Naive thymus-derived CD4-positive, alpha-beta T cell (primary cell): ENCODE data around the gene TBX1. TPM values are rescaled to one million over a fixed set of nuclear protein-coding genes. Genes with fewer than 3 reads are reported as not detected.

Experiments
- ATAC-seq: fragments of 150-1000 bp; cut with Tn5 transposase; 2 replicates; pipeline ENCODE4 v1.10.0; 2021; ENCODE audit warnings: mild to moderate bottlenecking, moderate library complexity
- CTCF ChIA-PET: fragments of 350-600 bp; sonication (Branson Sonifier 250); formaldehyde crosslinking; loops from one replicate; lab custom pipeline; 2021; ENCODE audit warnings: antibody characterized with exemption; lab: Charles Lee
- POLR2A ChIA-PET: fragments of 350-600 bp; sonication (Branson Sonifier 250); formaldehyde crosslinking; loops from one replicate; lab custom pipeline; 2021; ENCODE audit warnings: antibody characterized with exemption, inconsistent platforms; lab: Charles Lee
- DNase-seq, 9 donors: peaks; one replicate each; pipeline versions ENCODE4 v3.0.0 to v3.0.0-alpha.2; 2020 to 2022; ENCODE audit warnings: mixed read lengths in 1 of 9
- H3K27ac ChIP-seq: one replicate; pipeline ENCODE4 v1.7.0; 2013; ENCODE audit warnings: mild to moderate bottlenecking, low read depth, low read length, moderate library complexity
- H3K27me3 ChIP-seq, 2 donors: one replicate each; pipeline ENCODE4 v1.7.0; 2013; ENCODE audit warnings: low read length in 2 of 2, mild to moderate bottlenecking in 2 of 2, moderate library complexity in 2 of 2; ENCODE audit not compliant: control insufficient read depth in 2 of 2, insufficient read depth in 2 of 2
- H3K36me3 ChIP-seq, 3 experiments: 1 replicate in 2 of 3; 2 replicates in 1 of 3; pipeline ENCODE4 v1.7.0; 2013; ENCODE audit warnings: low read length in 3 of 3, mild to moderate bottlenecking in 3 of 3, moderate library complexity in 1 of 3; ENCODE audit not compliant: insufficient read depth in 3 of 3, control insufficient read depth in 2 of 3
- H3K4me1 ChIP-seq, 2 donors: one replicate each; pipeline ENCODE4 v1.7.0; 2013; ENCODE audit warnings: low read length in 2 of 2, mild to moderate bottlenecking in 2 of 2, moderate library complexity in 1 of 2; ENCODE audit not compliant: control insufficient read depth in 2 of 2, insufficient read depth in 2 of 2
- H3K4me3 ChIP-seq: 2 replicates; pipeline ENCODE4 v1.7.0; 2013; ENCODE audit warnings: mild to moderate bottlenecking, low read length
- H3K9me3 ChIP-seq, 3 experiments: 1 replicate in 2 of 3; 2 replicates in 1 of 3; pipeline ENCODE4 v1.7.0; 2013; ENCODE audit warnings: low read length in 3 of 3; ENCODE audit not compliant: control insufficient read depth in 2 of 3
- H3K27ac Mint-ChIP-seq, 9 donors: one replicate each; pipeline ENCODE4 v1.8.0; 2020 to 2022; ENCODE audit warnings: mixed read lengths in 9 of 9, mild to moderate bottlenecking in 8 of 9, moderate library complexity in 5 of 9, inconsistent platforms in 2 of 9
- H3K27me3 Mint-ChIP-seq, 5 donors: one replicate each; pipeline ENCODE4 v1.8.0; 2021 to 2022; ENCODE audit warnings: mixed read lengths in 5 of 5, mild to moderate bottlenecking in 1 of 5
- H3K36me3 Mint-ChIP-seq, 5 donors: one replicate each; pipeline ENCODE4 v1.8.0; 2020 to 2022; ENCODE audit warnings: mixed read lengths in 5 of 5, mild to moderate bottlenecking in 3 of 5, inconsistent platforms in 1 of 5
- H3K4me1 Mint-ChIP-seq, 7 donors: one replicate each; pipeline ENCODE4 v1.8.0; 2020 to 2022; ENCODE audit warnings: mixed read lengths in 7 of 7, mild to moderate bottlenecking in 3 of 7, inconsistent platforms in 1 of 7
- H3K4me3 Mint-ChIP-seq, 10 donors: one replicate each; pipeline ENCODE4 v1.8.0; 2020 to 2022; ENCODE audit warnings: mild to moderate bottlenecking in 10 of 10, mixed read lengths in 10 of 10, moderate library complexity in 6 of 10, inconsistent platforms in 2 of 10
- H3K9me3 Mint-ChIP-seq, 11 donors: one replicate each; pipeline ENCODE4 v1.8.0; 2020 to 2022; ENCODE audit warnings: mixed read lengths in 11 of 11, mild to moderate bottlenecking in 4 of 11, inconsistent platforms in 1 of 11, moderate library complexity in 1 of 11
- intact Hi-C, 2 donors: fragments of 100-400 bp; cut with micrococcal nuclease; formaldehyde crosslinking; loops; one replicate each; pipeline ENCODE4 v1.15.1; 2023
- polyA plus RNA-seq, 2 donors: library from polyadenylated mRNA; unstranded; fragments of 300-500 nt; fragmentation: Illumina TruSeq; gene quantifications; one replicate each; pipeline ENCODE4 v1.2.3, GENCODE V29; 2021
- total RNA-seq, 6 experiments: library from RNA in 5 of 6; stranded (reverse) in 5 of 6; gene quantifications; 1 replicate in 5 of 6; 2 replicates in 1 of 6; pipeline ENCODE4 v1.2.3 and lab custom pipeline; 2021 to 2026

TBX1 gene
- total and polyA plus RNA-seq, 7 experiments from 2014 or later: 0.22 TPM; not detected in 6

DNA sequence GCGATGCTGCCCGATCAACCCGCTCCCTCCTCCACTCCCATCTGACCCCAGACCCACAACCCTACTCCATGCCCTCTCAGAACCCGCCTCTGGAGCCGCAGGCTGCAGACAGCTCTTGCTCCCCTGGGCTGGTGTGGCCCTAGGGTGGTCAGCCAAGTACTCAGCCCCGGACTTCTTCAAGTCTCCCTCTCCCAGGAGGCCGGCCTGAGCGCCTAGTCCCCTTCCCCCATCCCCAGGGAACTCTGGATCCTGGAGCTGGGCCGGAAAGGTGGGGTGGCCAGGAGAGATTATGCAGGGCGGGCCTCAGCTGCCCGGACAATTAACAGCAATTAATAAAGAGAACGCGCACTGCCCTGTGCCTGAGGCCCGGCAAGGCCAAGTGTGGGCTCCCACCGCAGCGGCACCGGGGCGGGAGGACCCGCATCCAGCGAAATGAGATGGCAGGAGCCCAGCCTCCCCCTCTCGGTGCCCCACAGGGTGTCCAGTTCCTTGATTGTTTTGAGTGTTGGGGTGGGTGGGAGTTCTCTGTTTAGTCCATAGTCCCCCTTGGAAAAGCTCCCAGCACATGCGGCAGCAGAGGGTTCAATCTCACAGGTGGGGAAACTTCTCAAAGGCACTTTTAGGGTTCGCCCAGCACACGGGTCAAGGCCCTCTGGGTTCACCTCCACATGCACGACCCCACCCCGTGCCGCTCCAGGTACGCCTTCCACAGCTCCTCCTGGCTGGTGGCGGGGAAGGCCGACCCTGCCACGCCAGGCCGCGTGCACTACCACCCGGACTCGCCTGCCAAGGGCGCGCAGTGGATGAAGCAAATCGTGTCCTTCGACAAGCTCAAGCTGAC lies 3.1 kb downstream of the TBX1 start:
- no peaks in the 10 kb centered on the region for H3K9me3 ChIP-seq
- Mint-ChIP-seq H3K4me3 (peak overlapping the region in 1 of 10 donors; percentile 25), H3K36me3 (peaks cover 0 to 8% (median 7%) of the 10 kb centered on the region in 5 donors), H3K27ac (no peak overlapping the region), H3K4me1 (peaks cover 13 to 43% (median 26%) of the 10 kb centered on the region in 7 donors), H3K27me3 (peaks cover 36 to 69% (median 50%) of the 10 kb centered on the region in 5 donors), H3K9me3 (peaks cover 0 to 3% (median 0%) of the 10 kb centered on the region in 11 donors)
- H3K4me3 ChIP-seq: no peak overlapping the region
- peaks cover 0 to 22% of the 10 kb centered on the region in 2 donors for H3K4me1 ChIP-seq
- no peaks in the 10 kb centered on the region for H3K36me3 ChIP-seq
- CTCF ChIA-PET: interaction anchor here (1.6 kb wide), 1 partner anchor 7 kb away, joined by 3 read pairs; no protein-coding TSS in a partner anchor
- H3K27ac ChIP-seq: no peak overlapping the region
- POLR2A ChIA-PET: no interaction called here
- no peak for ATAC-seq
- no peak for DNase-seq
- intact Hi-C loops: no loop called here
- H3K27me3 ChIP-seq: peaks cover 9 to 28% of the 10 kb centered on the region in 2 donors

DNA sequence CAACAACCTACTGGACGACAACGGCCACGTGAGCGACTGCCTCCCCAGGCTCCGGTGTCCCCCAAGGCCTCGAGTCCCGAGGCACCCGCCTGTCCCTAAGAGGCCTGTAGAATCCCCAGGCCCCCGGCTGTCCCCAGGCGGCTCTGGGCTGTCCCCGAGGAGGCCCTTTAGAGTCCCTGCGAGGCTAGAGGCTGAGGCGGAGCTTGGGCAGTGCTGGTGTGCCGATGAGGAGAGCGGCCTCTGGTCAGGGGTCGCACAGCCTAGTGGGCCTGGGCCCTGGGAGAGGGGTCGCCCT lies 3.7 kb downstream of the TBX1 start:
- intact Hi-C loops: no loop called here
- Histone ChIP-seq H3K4me3 (no peak overlapping the region), H3K36me3 (no peaks in the 10 kb centered on the region), H3K9me3 (no peaks in the 10 kb centered on the region), H3K27ac (no peak overlapping the region), H3K4me1 (peaks cover 0 to 22% of the 10 kb centered on the region in 2 donors), H3K27me3 (peaks cover 9 to 30% of the 10 kb centered on the region in 2 donors)
- Mint-ChIP-seq H3K4me1 (peaks cover 13 to 41% (median 28%) of the 10 kb centered on the region in 7 donors), H3K4me3 (peak overlapping the region in 2 of 10 donors; percentile 56 to 74), H3K27ac (no peak overlapping the region), H3K9me3 (peaks cover 0 to 3% (median 0%) of the 10 kb centered on the region in 11 donors), H3K27me3 (peaks cover 38 to 70% (median 50%) of the 10 kb centered on the region in 5 donors), H3K36me3 (peaks cover 0 to 8% (median 7%) of the 10 kb centered on the region in 5 donors)
- ATAC-seq: no peak
- POLR2A ChIA-PET: no interaction called here
- CTCF ChIA-PET: interaction anchor here (1.6 kb wide), 1 partner anchor 8 kb away, joined by 3 read pairs; no protein-coding TSS in a partner anchor
- DNase-seq: no peak

DNA sequence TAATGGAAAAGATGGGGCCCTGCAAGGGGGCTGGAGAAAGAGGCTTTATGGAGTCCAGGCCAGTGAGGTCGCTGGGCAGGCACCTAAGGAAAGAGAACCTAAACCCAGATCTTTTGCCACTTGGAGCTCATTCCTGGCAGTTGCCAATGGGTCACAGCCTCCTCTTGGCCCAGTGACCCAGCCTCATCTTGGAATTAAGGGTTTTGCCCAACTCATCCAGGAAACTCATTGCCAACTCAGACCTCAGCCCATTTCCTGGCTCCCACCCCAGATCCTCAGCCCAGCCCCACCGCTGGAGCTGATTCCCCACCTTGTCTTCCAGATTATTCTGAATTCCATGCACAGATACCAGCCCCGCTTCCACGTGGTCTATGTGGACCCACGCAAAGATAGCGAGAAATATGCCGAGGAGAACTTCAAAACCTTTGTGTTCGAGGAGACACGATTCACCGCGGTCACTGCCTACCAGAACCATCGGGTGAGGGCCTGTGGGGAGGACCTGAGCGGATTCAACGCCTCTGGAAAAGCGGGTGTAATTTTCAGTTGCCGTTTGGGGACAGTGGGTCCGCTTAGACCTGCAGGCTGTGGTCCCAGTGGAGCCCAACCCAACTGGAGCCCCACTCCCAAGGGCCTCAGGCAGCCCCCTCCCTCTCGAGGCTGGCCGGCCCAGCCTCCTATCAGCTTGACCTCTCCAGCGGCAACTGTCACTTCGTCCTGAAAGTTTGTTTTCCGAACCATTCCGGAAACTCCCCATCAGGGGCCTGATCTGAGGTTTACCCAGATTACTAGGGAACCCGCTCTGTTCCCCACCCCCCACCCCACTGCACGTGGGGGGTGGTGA lies 4.3 kb downstream of the TBX1 start:
- CTCF ChIA-PET: interaction anchor here (1.6 kb wide), 1 partner anchor 9 kb away, joined by 3 read pairs; no protein-coding TSS in a partner anchor
- Histone ChIP-seq H3K27ac (no peak overlapping the region), H3K27me3 (peaks cover 9 to 35% of the 10 kb centered on the region in 2 donors), H3K36me3 (no peaks in the 10 kb centered on the region), H3K4me1 (peaks cover 0 to 16% of the 10 kb centered on the region in 2 donors), H3K4me3 (no peak overlapping the region), H3K9me3 (no peaks in the 10 kb centered on the region)
- intact Hi-C loops: loop anchor here in 1 of 2 donors (5.0 kb wide), 1 partner anchor 127 kb away; no protein-coding TSS in a partner anchor
- peaks cover 40 to 70% (median 51%) of the 10 kb centered on the region in 5 donors for H3K27me3 Mint-ChIP-seq
- POLR2A ChIA-PET: no interaction called here
- peaks cover 7 to 39% (median 23%) of the 10 kb centered on the region in 7 donors for H3K4me1 Mint-ChIP-seq
- peaks cover 0 to 6% (median 5%) of the 10 kb centered on the region in 5 donors for H3K36me3 Mint-ChIP-seq
- DNase-seq: no peak
- no peak overlapping the region for H3K27ac Mint-ChIP-seq
- ATAC-seq: no peak
- peak overlapping the region; percentile 18 to 74 (median 60) for H3K4me3 Mint-ChIP-seq
- peaks cover 0 to 3% (median 0%) of the 10 kb centered on the region in 11 donors for H3K9me3 Mint-ChIP-seq

DNA sequence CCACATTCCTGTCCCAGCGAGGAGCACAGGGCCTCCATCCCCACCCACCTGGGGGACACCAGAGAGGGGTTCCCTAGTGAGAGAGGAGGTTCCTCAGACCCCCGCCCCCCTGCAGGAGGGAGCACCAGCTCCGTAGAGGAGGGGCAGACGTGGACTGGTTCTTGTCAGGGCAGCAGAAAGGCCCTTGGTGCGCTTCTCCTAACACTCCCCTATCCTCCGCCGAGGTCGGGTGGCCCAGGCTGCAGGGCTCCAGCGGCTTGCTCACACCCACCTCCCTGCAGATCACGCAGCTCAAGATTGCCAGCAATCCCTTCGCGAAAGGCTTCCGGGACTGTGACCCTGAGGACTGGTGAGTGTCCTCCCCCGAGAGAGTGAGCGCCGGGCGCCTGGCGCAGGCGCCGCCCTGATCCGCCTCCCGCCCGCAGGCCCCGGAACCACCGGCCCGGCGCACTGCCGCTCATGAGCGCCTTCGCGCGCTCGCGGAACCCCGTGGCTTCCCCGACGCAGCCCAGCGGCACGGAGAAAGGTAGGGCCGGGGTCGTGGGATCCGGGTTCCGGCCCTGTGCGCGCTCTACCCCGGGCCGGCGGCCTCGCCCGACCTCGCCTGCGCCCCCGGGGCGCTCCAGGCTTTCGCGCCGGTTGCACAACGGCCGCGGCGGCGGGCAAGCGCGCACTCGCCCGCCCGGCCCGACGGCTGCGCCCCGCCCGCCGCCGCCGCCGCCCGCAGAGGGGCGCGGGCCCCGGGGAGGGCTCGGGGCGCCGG lies 5.1 kb downstream of the TBX1 start:
- peak overlapping the region; percentile 60 to 74 (median 66) for H3K4me3 Mint-ChIP-seq
- H3K9me3 ChIP-seq: no peaks in the 10 kb centered on the region
- H3K9me3 Mint-ChIP-seq: peaks cover 0 to 3% (median 0%) of the 10 kb centered on the region in 11 donors
- peaks cover 42 to 69% (median 50%) of the 10 kb centered on the region in 5 donors for H3K27me3 Mint-ChIP-seq
- DNase-seq (peak in 2 of 9 donors; percentile 7 to 39), ATAC-seq (peak; percentile 58)
- no peak overlapping the region for H3K27ac Mint-ChIP-seq
- no peaks in the 10 kb centered on the region for H3K36me3 ChIP-seq
- H3K4me1 Mint-ChIP-seq: peaks cover 0 to 33% (median 17%) of the 10 kb centered on the region in 7 donors
- intact Hi-C loops: loop anchor here (1.0 to 5.0 kb wide), 3 partner anchors 9 to 127 kb away; no protein-coding TSS in a partner anchor
- peaks cover 9 to 37% of the 10 kb centered on the region in 2 donors for H3K27me3 ChIP-seq
- H3K36me3 Mint-ChIP-seq: no peaks in the 10 kb centered on the region
- H3K4me1 ChIP-seq: peaks cover 0 to 15% of the 10 kb centered on the region in 2 donors
- CTCF ChIA-PET: interaction anchor here (1.6 kb wide), 1 partner anchor 9 kb away, joined by 3 read pairs; no protein-coding TSS in a partner anchor
- no peak overlapping the region for H3K4me3 ChIP-seq
- POLR2A ChIA-PET: no interaction called here
- no peak overlapping the region for H3K27ac ChIP-seq

DNA sequence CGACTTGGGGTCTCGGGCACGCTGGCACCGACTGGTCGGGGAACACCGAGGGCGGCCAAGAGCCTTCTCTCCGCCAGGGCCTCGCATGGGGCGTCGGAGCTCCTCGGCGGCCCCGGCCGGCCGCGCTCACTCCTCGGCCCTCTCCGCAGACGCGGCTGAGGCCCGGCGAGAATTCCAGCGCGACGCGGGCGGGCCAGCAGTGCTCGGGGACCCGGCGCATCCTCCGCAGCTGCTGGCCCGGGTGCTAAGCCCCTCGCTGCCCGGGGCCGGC lies 5.6 kb downstream of the TBX1 start:
- DNase-seq: peak in 1 of 9 donors; percentile 2
- Mint-ChIP-seq H3K36me3 (no peaks in the 10 kb centered on the region), H3K4me1 (peaks cover 0 to 33% (median 17%) of the 10 kb centered on the region in 7 donors), H3K27me3 (peaks cover 43 to 69% (median 52%) of the 10 kb centered on the region in 5 donors), H3K4me3 (no peak overlapping the region), H3K9me3 (peaks cover 0 to 3% (median 0%) of the 10 kb centered on the region in 11 donors), H3K27ac (no peak overlapping the region)
- CTCF ChIA-PET: no interaction called here
- Histone ChIP-seq H3K4me3 (no peak overlapping the region), H3K36me3 (no peaks in the 10 kb centered on the region), H3K9me3 (no peaks in the 10 kb centered on the region), H3K4me1 (peaks cover 0 to 15% of the 10 kb centered on the region in 2 donors), H3K27me3 (peaks cover 9 to 37% of the 10 kb centered on the region in 2 donors), H3K27ac (no peak overlapping the region)
- no peak for ATAC-seq
- intact Hi-C loops: loop anchor here (1.0 to 5.0 kb wide), 3 partner anchors 10 to 126 kb away; no protein-coding TSS in a partner anchor
- POLR2A ChIA-PET: no interaction called here
